Lung (tissue), 12 donors: ENCODE data around the gene DNAH17. TPM values are rescaled to one million over a fixed set of nuclear protein-coding genes. Genes with fewer than 3 reads are reported as not detected.

Source experiments
- ATAC-seq: fragments of 200-7000 bp; cut with Tn5 transposase; one replicate; pipeline ENCODE4 v1.9.1; 2020; ENCODE audit warnings: moderate number of reproducible peaks; ENCODE audit not compliant: insufficient read depth, low FRiP score
- DNase-seq, 3 donors: peaks; one replicate each; pipeline ENCODE4 v3.0.0-alpha.2; 2013 to 2017
- H3K27ac ChIP-seq, 2 donors: one replicate each; pipeline ENCODE4 v1.5.1; 2013; ENCODE audit warnings: mild to moderate bottlenecking in 2 of 2, moderate library complexity in 2 of 2, control low read depth in 1 of 2, inconsistent platforms in 1 of 2, low read depth in 1 of 2, low read length in 1 of 2
- H3K27me3 ChIP-seq, 3 donors: one replicate each; pipeline ENCODE4 v1.5.1; 2013; ENCODE audit warnings: low read length in 2 of 3; ENCODE audit not compliant: control insufficient read depth in 3 of 3, insufficient read depth in 3 of 3
- H3K36me3 ChIP-seq, 4 donors: one replicate each; pipeline ENCODE4 v1.5.1; 2013; ENCODE audit warnings: low read length in 4 of 4, mild to moderate bottlenecking in 1 of 4, moderate library complexity in 1 of 4; ENCODE audit not compliant: control insufficient read depth in 4 of 4, insufficient read depth in 4 of 4
- H3K4me1 ChIP-seq, 5 donors: one replicate each; pipeline ENCODE4 v1.5.1; 2013; ENCODE audit warnings: low read length in 5 of 5, mild to moderate bottlenecking in 2 of 5, moderate library complexity in 1 of 5; ENCODE audit not compliant: control insufficient read depth in 5 of 5, insufficient read depth in 5 of 5
- H3K4me3 ChIP-seq: one replicate; pipeline ENCODE4 v1.5.1; 2013; ENCODE audit warnings: mild to moderate bottlenecking, control low read depth, moderate library complexity
- H3K9ac ChIP-seq, 2 donors: one replicate each; pipeline ENCODE4 v1.5.1; 2013; ENCODE audit warnings: low read length in 2 of 2, control low read depth in 1 of 2; ENCODE audit not compliant: insufficient read depth in 1 of 2
- H3K9me3 ChIP-seq, 4 donors: one replicate each; pipeline ENCODE4 v1.5.1; 2013; ENCODE audit warnings: low read length in 3 of 4, mild to moderate bottlenecking in 1 of 4, moderate library complexity in 1 of 4; ENCODE audit not compliant: control insufficient read depth in 4 of 4, insufficient read depth in 3 of 4
- WGBS, 2 donors: extraction: QIAGEN DNeasy Blood & Tissue Kit; methylation state at CpG; one replicate each; pipeline ENCODE4 v1.1.7; 2013; 5-methylcytosine and 5-hydroxymethylcytosine counted together
- polyA plus RNA-seq, 2 donors: library from polyadenylated mRNA; stranded (reverse); fragments of 200-250 nt; gene quantifications; one replicate each; pipeline ENCODE4 v1.2.1, GENCODE V29; 2013
- total RNA-seq, 2 donors: library from RNA; depleted of rRNA in 1 of 2; stranded (reverse); fragments of >200 nt in 1 of 2; gene quantifications; one replicate each; pipeline ENCODE4 v1.2.1, GENCODE V29; 2014 to 2021
- TF ChIP-seq, protein P1 (sequence below): IDR thresholded peaks from 2 replicates; pipeline ENCODE4 v1.5.1; 2012; ENCODE audit warnings: mild to moderate bottlenecking; ENCODE audit errors: control extremely low read depth, extremely low read depth
- donor health status: control.
- donor health status: control.
- donor health status: Bipolar disorder and iron deficiency.
- donor health status: healthy.
- donor health status: DM: yes; HTN: yes; CAD: no.

DNAH17 gene
- total and polyA plus RNA-seq, 4 donors: 0.44 to 1.6 (median 1.2) TPM

DNA sequence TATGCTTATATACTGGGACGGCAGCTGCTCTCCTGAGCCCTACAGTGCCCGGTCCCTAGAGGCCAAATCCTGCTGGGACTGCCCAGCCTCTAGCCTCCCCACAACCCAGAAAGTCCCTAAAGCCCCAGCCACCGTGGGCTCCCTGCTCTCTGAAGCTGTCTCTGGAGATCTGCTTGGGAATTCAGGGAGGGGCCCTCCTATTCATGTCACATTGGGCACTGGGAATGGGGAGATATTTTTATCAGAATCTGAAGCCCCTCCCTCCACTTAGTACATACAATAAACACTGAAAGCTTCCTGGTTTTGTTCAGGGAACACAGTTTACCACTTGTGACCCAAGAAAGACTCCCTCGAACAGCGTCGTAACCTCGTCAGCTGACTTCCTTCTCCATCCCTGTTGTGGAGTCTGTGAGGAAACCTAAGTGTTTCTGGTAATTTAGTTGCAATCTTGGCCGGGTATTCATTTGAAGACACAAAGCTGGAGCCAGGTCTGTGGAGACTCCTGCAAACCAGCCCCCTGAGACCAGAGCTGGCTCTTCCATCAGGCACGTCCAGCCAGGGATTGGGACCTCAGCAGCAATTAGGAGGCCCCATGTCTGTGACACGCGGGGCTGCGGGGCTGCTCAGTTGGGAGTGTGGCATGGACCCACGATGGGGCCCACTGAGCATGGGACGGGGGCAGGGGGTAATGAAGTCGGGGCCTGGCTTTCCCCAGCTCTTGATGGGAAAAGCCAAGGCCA lies 160.2 kb downstream of the DNAH17 start:
- Histone ChIP-seq H3K27ac (peak overlapping the region; percentile 77 to 97), H3K9ac (peak overlapping the region in 1 of 2 donors; percentile 52), H3K36me3 (peaks cover 0 to 27% (median 17%) of the 10 kb centered on the region in 4 donors), H3K4me3 (no peak overlapping the region), H3K27me3 (no peaks in the 10 kb centered on the region), H3K4me1 (peaks cover 0 to 54% (median 16%) of the 10 kb centered on the region in 5 donors), H3K9me3 (no peaks in the 10 kb centered on the region)
- DNase-seq: peak in 2 of 3 donors; percentile 59 to 72
- WGBS, 2 donors: 36 to 38% methylated on average over 15 of the region's 15 CpGs
- TF ChIP-seq, protein P1, sequence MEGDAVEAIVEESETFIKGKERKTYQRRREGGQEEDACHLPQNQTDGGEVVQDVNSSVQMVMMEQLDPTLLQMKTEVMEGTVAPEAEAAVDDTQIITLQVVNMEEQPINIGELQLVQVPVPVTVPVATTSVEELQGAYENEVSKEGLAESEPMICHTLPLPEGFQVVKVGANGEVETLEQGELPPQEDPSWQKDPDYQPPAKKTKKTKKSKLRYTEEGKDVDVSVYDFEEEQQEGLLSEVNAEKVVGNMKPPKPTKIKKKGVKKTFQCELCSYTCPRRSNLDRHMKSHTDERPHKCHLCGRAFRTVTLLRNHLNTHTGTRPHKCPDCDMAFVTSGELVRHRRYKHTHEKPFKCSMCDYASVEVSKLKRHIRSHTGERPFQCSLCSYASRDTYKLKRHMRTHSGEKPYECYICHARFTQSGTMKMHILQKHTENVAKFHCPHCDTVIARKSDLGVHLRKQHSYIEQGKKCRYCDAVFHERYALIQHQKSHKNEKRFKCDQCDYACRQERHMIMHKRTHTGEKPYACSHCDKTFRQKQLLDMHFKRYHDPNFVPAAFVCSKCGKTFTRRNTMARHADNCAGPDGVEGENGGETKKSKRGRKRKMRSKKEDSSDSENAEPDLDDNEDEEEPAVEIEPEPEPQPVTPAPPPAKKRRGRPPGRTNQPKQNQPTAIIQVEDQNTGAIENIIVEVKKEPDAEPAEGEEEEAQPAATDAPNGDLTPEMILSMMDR: no peak
- ATAC-seq: peak; percentile 48

DNA sequence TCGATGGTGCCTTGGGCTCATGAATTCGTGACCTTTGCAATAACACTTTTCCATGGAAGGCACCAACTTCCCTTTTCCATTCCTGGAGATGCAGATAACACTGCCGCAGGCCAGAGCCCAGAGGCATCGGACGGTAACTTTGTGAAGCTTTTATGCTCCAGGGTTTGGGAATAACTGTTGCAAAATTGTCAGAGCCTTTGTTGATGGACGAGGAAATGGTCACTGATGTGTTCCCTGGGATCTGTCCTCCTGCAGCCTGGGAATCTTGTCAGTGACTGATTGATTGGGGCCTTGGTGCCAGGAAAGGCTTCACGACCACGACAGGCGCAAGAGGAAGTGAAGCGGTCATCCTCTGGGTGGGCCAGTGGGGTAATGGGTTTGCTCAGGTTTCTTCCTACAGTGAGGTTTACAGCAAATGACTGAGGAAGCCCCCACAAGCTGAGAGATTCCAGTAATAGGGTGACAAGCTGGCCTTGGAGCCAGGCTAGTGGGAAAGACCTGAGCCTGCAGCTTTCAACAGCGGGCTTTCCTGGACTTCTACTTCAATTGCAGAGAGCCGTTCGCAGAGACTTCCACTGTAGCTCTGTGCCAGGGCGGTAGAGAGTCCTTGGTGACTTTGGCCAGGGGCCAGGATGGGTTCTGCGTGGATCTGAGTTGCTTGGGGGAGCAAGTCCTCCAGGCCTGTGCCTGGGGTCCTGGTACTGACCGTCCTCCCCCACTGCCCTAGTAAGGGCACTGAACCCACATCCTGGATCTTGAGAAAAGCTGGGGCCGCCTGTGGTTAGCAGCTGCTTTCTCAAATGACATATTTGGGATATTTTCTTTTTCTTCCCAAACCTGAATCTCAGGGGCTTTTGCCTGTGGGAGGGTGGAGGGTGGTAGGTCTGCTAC lies 161.1 kb downstream of the DNAH17 start:
- TF ChIP-seq, protein P1: no peak
- Histone ChIP-seq H3K27ac (peak overlapping the region; percentile 75 to 97), H3K4me1 (peaks cover 1 to 54% (median 18%) of the 10 kb centered on the region in 5 donors), H3K36me3 (peaks cover 0 to 23% (median 18%) of the 10 kb centered on the region in 4 donors), H3K9me3 (no peaks in the 10 kb centered on the region), H3K27me3 (no peaks in the 10 kb centered on the region), H3K9ac (peak overlapping the region in 1 of 2 donors; percentile 52), H3K4me3 (no peak overlapping the region)
- DNase-seq (peak in 2 of 3 donors; percentile 41 to 48), ATAC-seq (no peak)
- 33 to 37% methylated on average over 17 of the region's 17 CpGs for WGBS, 2 donors

DNA sequence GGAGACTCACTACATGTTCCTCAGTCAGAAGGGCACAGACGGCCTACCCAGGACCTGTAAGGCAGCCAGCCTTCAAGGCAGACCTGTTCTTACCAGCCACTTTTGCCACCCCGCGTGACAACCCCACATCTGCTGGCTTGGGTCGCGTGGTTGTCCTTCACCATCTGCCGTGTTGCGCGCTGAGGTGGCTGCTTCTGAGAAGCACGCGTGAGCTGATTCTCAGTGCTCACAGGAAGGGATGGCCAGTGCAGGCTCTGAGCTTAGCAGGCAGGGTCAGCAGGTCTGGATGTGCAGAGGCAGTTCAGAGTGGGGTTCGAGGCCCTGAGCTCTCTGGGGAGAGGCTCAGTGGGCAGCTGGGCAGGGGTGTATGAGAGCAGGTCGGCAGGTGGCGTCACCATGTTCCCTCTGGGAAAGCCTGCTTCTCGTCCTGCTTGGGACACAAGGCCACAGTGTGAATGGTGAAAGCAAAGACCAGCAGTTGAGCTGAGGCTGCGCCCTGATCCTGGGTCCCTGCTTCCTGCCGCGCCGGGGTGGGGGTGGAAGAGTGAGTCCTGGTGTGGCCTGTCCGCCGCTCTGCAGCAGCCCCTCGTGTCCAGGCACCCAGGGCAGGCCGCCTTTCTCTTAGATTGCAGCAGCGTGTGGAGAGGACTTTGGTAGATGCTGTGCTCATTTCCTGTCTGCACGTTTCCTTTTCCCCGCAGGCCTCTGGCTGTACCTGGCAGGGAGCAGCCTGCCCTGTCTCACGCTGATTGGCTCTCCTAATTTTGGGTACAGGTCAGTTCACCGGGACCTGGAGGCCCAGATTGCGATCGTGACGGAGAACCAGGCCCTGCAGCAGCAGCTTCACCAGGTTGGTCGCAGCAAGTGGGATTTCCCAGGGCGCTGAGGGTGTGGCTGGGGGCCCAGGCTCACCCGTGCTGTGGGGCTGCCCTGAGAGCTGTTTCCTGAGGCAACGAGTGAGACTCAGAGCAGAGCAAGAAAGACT lies 162.7 kb downstream of the DNAH17 start:
- no peak overlapping the region for H3K4me3 ChIP-seq

More for the DNA sequence above, 162.7 kb downstream of the DNAH17 start:
- Histone ChIP-seq H3K9me3 (no peaks in the 10 kb centered on the region), H3K36me3 (peaks cover 0 to 17% (median 12%) of the 10 kb centered on the region in 4 donors), H3K9ac (no peak overlapping the region), H3K4me1 (peaks cover 6 to 57% (median 24%) of the 10 kb centered on the region in 5 donors), H3K27ac (peak overlapping the region; percentile 47 to 95), H3K27me3 (no peaks in the 10 kb centered on the region)
- TF ChIP-seq, protein P1: no peak
- 47 to 63% methylated on average over 34 of the region's 34 CpGs for WGBS, 2 donors
- no peak for ATAC-seq
- no peak for DNase-seq
